Measurements from ENCODE around the gene ZNF385B. TPM values are rescaled to one million over a fixed set of nuclear protein-coding genes. Genes with fewer than 3 reads are reported as not detected.

Gene ZNF385B
- total RNA-seq, 1 experiment from 2014 or later = 9.3 TPM

DNA sequence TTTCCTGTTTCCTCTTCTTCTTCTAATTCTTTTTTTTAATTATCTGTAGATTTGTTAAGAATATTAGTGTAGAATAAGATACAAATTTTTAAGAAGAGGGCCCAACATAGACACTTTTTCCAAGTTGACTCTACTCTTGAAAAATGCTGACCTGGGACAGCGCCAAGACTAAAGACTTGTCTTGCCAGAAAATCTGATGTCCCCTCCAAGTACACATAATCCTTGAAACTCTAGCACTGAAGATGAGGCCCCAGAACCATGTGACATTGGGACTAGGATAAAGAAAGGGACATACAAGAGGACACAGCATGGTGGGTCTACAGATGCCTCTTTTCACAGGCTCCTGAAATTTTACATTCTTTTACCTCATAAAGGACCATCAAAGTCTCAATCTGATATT is 325.2 kb downstream of the ZNF385B start:
- H3K36me3 ChIP-seq (ENCODE audit: control insufficient read depth in 1 of 2, insufficient read depth in 2 of 2, low read length in 2 of 2) = no peaks in the 10 kb centered on the region; a peak in 1 of 4 replicates
- intact Hi-C loops (cut with micrococcal nuclease) = no loop called here
- H3K27ac ChIP-seq (ENCODE audit: low read depth, low read length) = no peak overlapping the region
- DNase-seq (ENCODE audit: low read depth, low spot score) = no peak
- no peak overlapping the region for H3K4me2 ChIP-seq (ENCODE audit: low read length)
- no peak for ATAC-seq
- H3K4me3 ChIP-seq (replicated peaks in 1 of 2; ENCODE audit: low read depth in 1 of 2, low read length in 2 of 2) = no peak overlapping the region
- no peaks in the 10 kb centered on the region for H3K27me3 ChIP-seq (ENCODE audit: insufficient read depth, low read length)
- H3K9me2 ChIP-seq (ENCODE audit: insufficient read depth) = no peaks in the 10 kb centered on the region
- H3K9ac ChIP-seq (ENCODE audit: low read length) = no peak overlapping the region
- H3K79me2 ChIP-seq (ENCODE audit: insufficient read depth, low read length) = no peaks in the 10 kb centered on the region
- TF ChIP-seq ELF1 (IDR thresholded peaks at IDR 0.05; ENCODE audit: borderline replicate concordance, low read depth) (no peak), CBX3 (IDR thresholded peaks at IDR 0.05; ENCODE audit: low read depth) (no peak), EGR1 (IDR thresholded peaks at IDR 0.05; ENCODE audit: low read depth) (no peak), SP1 (IDR thresholded peaks at IDR 0.05; ENCODE audit: low read depth) (no peak), TCF7L2 (IDR thresholded peaks at IDR 0.05; ENCODE audit: borderline replicate concordance, extremely low read depth, insufficient read depth, insufficient read length) (no peak), EZH2phosphoT487 (IDR thresholded peaks at IDR 0.05; ENCODE audit: borderline replicate concordance) (no peak), SIN3A (IDR thresholded peaks at IDR 0.05; ENCODE audit: low read depth) (no peak), ZNF274 (IDR thresholded peaks at IDR 0.05; ENCODE audit: low read depth, low read length) (no peak), POLR2A (IDR thresholded peaks at IDR 0.05; ENCODE audit: borderline replicate concordance, extremely low read depth, insufficient read depth, insufficient read length) (no peak), YY1 (IDR thresholded peaks at IDR 0.05; ENCODE audit: extremely low read depth, insufficient replicate concordance, low read depth, low read length) (no peak), EZH2 (IDR thresholded peaks at IDR 0.05) (no peak), ZFX (IDR thresholded peaks at IDR 0.05) (no peak), POLR2AphosphoS5 (IDR thresholded peaks at IDR 0.05; ENCODE audit: low read depth, low read length) (no peak), FOSL1 (IDR thresholded peaks at IDR 0.05; ENCODE audit: low read depth) (no peak), RAD21 (IDR thresholded peaks at IDR 0.05; ENCODE audit: low read depth) (no peak), CEBPB (IDR thresholded peaks at IDR 0.05; ENCODE audit: low read depth) (no peak)
- TF ChIP-seq, protein P1, sequence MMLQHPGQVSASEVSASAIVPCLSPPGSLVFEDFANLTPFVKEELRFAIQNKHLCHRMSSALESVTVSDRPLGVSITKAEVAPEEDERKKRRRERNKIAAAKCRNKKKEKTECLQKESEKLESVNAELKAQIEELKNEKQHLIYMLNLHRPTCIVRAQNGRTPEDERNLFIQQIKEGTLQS (IDR thresholded peaks at IDR 0.05) = no peak
- TF ChIP-seq, protein P2, sequence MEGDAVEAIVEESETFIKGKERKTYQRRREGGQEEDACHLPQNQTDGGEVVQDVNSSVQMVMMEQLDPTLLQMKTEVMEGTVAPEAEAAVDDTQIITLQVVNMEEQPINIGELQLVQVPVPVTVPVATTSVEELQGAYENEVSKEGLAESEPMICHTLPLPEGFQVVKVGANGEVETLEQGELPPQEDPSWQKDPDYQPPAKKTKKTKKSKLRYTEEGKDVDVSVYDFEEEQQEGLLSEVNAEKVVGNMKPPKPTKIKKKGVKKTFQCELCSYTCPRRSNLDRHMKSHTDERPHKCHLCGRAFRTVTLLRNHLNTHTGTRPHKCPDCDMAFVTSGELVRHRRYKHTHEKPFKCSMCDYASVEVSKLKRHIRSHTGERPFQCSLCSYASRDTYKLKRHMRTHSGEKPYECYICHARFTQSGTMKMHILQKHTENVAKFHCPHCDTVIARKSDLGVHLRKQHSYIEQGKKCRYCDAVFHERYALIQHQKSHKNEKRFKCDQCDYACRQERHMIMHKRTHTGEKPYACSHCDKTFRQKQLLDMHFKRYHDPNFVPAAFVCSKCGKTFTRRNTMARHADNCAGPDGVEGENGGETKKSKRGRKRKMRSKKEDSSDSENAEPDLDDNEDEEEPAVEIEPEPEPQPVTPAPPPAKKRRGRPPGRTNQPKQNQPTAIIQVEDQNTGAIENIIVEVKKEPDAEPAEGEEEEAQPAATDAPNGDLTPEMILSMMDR (IDR thresholded peaks at IDR 0.05 in 2 of 3, conservative IDR thresholded peaks at IDR 0.05 in 1 of 3; ENCODE audit: borderline replicate concordance in 1 of 3, insufficient read depth in 1 of 3, low read depth in 2 of 3, low read length in 2 of 3) = no peak
- TF ChIP-seq, protein P3, sequence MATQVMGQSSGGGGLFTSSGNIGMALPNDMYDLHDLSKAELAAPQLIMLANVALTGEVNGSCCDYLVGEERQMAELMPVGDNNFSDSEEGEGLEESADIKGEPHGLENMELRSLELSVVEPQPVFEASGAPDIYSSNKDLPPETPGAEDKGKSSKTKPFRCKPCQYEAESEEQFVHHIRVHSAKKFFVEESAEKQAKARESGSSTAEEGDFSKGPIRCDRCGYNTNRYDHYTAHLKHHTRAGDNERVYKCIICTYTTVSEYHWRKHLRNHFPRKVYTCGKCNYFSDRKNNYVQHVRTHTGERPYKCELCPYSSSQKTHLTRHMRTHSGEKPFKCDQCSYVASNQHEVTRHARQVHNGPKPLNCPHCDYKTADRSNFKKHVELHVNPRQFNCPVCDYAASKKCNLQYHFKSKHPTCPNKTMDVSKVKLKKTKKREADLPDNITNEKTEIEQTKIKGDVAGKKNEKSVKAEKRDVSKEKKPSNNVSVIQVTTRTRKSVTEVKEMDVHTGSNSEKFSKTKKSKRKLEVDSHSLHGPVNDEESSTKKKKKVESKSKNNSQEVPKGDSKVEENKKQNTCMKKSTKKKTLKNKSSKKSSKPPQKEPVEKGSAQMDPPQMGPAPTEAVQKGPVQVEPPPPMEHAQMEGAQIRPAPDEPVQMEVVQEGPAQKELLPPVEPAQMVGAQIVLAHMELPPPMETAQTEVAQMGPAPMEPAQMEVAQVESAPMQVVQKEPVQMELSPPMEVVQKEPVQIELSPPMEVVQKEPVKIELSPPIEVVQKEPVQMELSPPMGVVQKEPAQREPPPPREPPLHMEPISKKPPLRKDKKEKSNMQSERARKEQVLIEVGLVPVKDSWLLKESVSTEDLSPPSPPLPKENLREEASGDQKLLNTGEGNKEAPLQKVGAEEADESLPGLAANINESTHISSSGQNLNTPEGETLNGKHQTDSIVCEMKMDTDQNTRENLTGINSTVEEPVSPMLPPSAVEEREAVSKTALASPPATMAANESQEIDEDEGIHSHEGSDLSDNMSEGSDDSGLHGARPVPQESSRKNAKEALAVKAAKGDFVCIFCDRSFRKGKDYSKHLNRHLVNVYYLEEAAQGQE (IDR thresholded peaks at IDR 0.05; ENCODE audit: low read depth) = no peak
- TF ChIP-seq, protein P4, sequence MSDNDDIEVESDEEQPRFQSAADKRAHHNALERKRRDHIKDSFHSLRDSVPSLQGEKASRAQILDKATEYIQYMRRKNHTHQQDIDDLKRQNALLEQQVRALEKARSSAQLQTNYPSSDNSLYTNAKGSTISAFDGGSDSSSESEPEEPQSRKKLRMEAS (IDR thresholded peaks at IDR 0.05) = no peak
- ChIA-PET RAD21 (ENCODE audit: low non-redundant PET in 1 of 2, low total read pairs in 2 of 2, uncharacterized antibody in 2 of 2, unreplicated experiment in 2 of 2) (no interaction called here), CTCF (no interaction called here), POLR2A (no interaction called here)
- H3K9me3 ChIP-seq (ENCODE audit: control insufficient read depth in 1 of 2, insufficient read depth in 1 of 2, low read depth in 1 of 2, low read length in 2 of 2) = no peaks in the 10 kb centered on the region
- H4K20me1 ChIP-seq (ENCODE audit: insufficient read depth) = no peaks in the 10 kb centered on the region
- H2AFZ ChIP-seq (ENCODE audit: low read depth, low read length, poor library complexity, severe bottlenecking) = no peak overlapping the region
- BruUV-seq (replicated peaks) = no TSS peak
- no peaks in the 10 kb centered on the region for H3K4me1 ChIP-seq (ENCODE audit: control insufficient read depth in 1 of 2, insufficient read depth in 2 of 2, low read length in 2 of 2)

Measured in HCT116 (cell line).